ENCODE results near the gene SYF2. TPM values are rescaled to one million over a fixed set of nuclear protein-coding genes. Genes with fewer than 3 reads are reported as not detected.

The SYF2 gene
- total RNA-seq, 2 experiments from 2014 or later = 50.1 to 52.9 TPM

- no peak overlapping the region for H3K27ac Mint-ChIP-seq
- POLR2A ChIA-PET = interaction anchor here (0.6 to 1.5 kb wide), 4 partner anchors 10 to 245 kb away, joined by 3 to 5 read pairs (median 4); partner anchors contain the start of gene RSRP1
- DNase-seq = no peak
- H3K9me3 Mint-ChIP-seq = no peaks in the 10 kb centered on the region
- no peaks in the 10 kb centered on the region for H3K27me3 Mint-ChIP-seq
- no peak overlapping the region for H3K4me3 Mint-ChIP-seq
- no peak for ATAC-seq (ENCODE audit: low read depth)
- no peaks in the 10 kb centered on the region for H3K36me3 Mint-ChIP-seq
- peaks cover 4% of the 10 kb centered on the region for H3K4me1 Mint-ChIP-seq
Observed at GRCh38 chr1:25257196-25257595, 24.9 kb upstream of the SYF2 start.

- ATAC-seq (ENCODE audit: low read depth) = no peak
- H3K9me3 Mint-ChIP-seq = no peaks in the 10 kb centered on the region
- H3K4me3 Mint-ChIP-seq = no peak overlapping the region
- DNase-seq = no peak
- no peak overlapping the region for H3K27ac Mint-ChIP-seq
- no peaks in the 10 kb centered on the region for H3K36me3 Mint-ChIP-seq
- no peaks in the 10 kb centered on the region for H3K27me3 Mint-ChIP-seq
- peaks cover 4% of the 10 kb centered on the region for H3K4me1 Mint-ChIP-seq
- POLR2A ChIA-PET = interaction anchor here (1.7 kb wide), 1 partner anchor 9 kb away, joined by 13 read pairs; the partner anchor contains the start of gene RSRP1
Observed at GRCh38 chr1:25256578-25256965, 24.3 kb upstream of the SYF2 start.

- H3K27ac Mint-ChIP-seq = no peak overlapping the region
- H3K9me3 Mint-ChIP-seq = no peaks in the 10 kb centered on the region
- no peaks in the 10 kb centered on the region for H3K36me3 Mint-ChIP-seq
- peaks cover 4% of the 10 kb centered on the region for H3K4me1 Mint-ChIP-seq
- H3K4me3 Mint-ChIP-seq = no peak overlapping the region
- no peaks in the 10 kb centered on the region for H3K27me3 Mint-ChIP-seq
- DNase-seq = no peak
- POLR2A ChIA-PET = interaction anchor here (1.7 kb wide), 1 partner anchor 9 kb away, joined by 13 read pairs; the partner anchor contains the start of gene RSRP1
- ATAC-seq (ENCODE audit: low read depth) = no peak
Observed at GRCh38 chr1:25255706-25256577, 23.6 kb upstream of the SYF2 start.

- no peak overlapping the region for H3K4me3 Mint-ChIP-seq
- no peak overlapping the region for H3K27ac Mint-ChIP-seq
- H3K9me3 Mint-ChIP-seq = no peaks in the 10 kb centered on the region
- ATAC-seq (ENCODE audit: low read depth) (no peak), DNase-seq (no peak)
- H3K4me1 Mint-ChIP-seq = no peaks in the 10 kb centered on the region
- H3K27me3 Mint-ChIP-seq = no peaks in the 10 kb centered on the region
- no peaks in the 10 kb centered on the region for H3K36me3 Mint-ChIP-seq
- POLR2A ChIA-PET = interaction anchor here (0.9 kb wide), 1 partner anchor 9 kb away, joined by 3 read pairs; no protein-coding TSS in a partner anchor
Observed at GRCh38 chr1:25253911-25254310, 21.6 kb upstream of the SYF2 start.

GRCh38 chr1:25247829-25248754, 15.8 kb upstream of the SYF2 start:
- no peaks in the 10 kb centered on the region for H3K9me3 Mint-ChIP-seq
- peaks cover 30% of the 10 kb centered on the region for H3K4me1 Mint-ChIP-seq
- H3K27ac Mint-ChIP-seq = peak overlapping the region; percentile 99
- ATAC-seq (ENCODE audit: low read depth) (no peak), DNase-seq (no peak)
- POLR2A ChIA-PET = interaction anchor here (0.6 to 4.2 kb wide), 28 partner anchors 8 to 744 kb away, joined by 3 to 82 read pairs (median 4); partner anchors contain the start of genes MACO1, MTFR1L, SYF2 and TMEM50A
- H3K36me3 Mint-ChIP-seq = peaks cover 28% of the 10 kb centered on the region
- H3K4me3 Mint-ChIP-seq = peak overlapping the region; percentile 90
- no peaks in the 10 kb centered on the region for H3K27me3 Mint-ChIP-seq

GRCh38 chr1:25247024-25247828, 14.9 kb upstream of the SYF2 start, which contains the start of gene RSRP1:
Gene RSRP1 (minus strand): TSS chr1:25247454. CDS start chr1:25246963, 491 bp downstream.
- peak within 1 kb of the TSS; percentile 99 for H3K27ac Mint-ChIP-seq
- peaks cover 35% of the 10 kb centered on the region for H3K36me3 Mint-ChIP-seq
- H3K27me3 Mint-ChIP-seq = no peaks in the 10 kb centered on the region
- no peaks in the 10 kb centered on the region for H3K9me3 Mint-ChIP-seq
- POLR2A ChIA-PET = interaction anchor here (0.6 to 4.2 kb wide), 27 partner anchors 7 to 743 kb away, joined by 3 to 82 read pairs (median 3); partner anchors contain the start of genes MACO1, MTFR1L, SYF2 and TMEM50A
- peak within 1 kb of the TSS; percentile 90 for H3K4me3 Mint-ChIP-seq
- peak; percentile 100 for DNase-seq
- H3K4me1 Mint-ChIP-seq = peaks cover 35% of the 10 kb centered on the region
- ATAC-seq (ENCODE audit: low read depth) = peak; percentile 90

- POLR2A ChIA-PET = interaction anchor here (0.7 to 4.2 kb wide), 17 partner anchors 8 to 604 kb away, joined by 3 to 82 read pairs (median 5); partner anchors contain the start of genes MACO1, MTFR1L and SYF2
- Mint-ChIP-seq H3K9me3 (no peaks in the 10 kb centered on the region), H3K4me3 (peak overlapping the region; percentile 90), H3K4me1 (peaks cover 37% of the 10 kb centered on the region), H3K27me3 (no peaks in the 10 kb centered on the region), H3K27ac (peak overlapping the region; percentile 99), H3K36me3 (peaks cover 35% of the 10 kb centered on the region)
- peak; percentile 5 for ATAC-seq (ENCODE audit: low read depth)
- peak; percentile 70 for DNase-seq
Observed at GRCh38 chr1:25246600-25247023, 14.3 kb upstream of the SYF2 start.

- POLR2A ChIA-PET = interaction anchor here (0.5 to 4.2 kb wide), 7 partner anchors 10 to 1244 kb away, joined by 3 to 82 read pairs (median 8); partner anchors contain the start of genes MACO1, MTFR1L and SYF2
- DNase-seq (no peak), ATAC-seq (ENCODE audit: low read depth) (peak; percentile 12)
- Mint-ChIP-seq H3K4me1 (peaks cover 40% of the 10 kb centered on the region), H3K27ac (peak overlapping the region; percentile 99), H3K36me3 (peaks cover 35% of the 10 kb centered on the region), H3K4me3 (peak overlapping the region; percentile 90), H3K9me3 (no peaks in the 10 kb centered on the region), H3K27me3 (no peaks in the 10 kb centered on the region)
Observed at GRCh38 chr1:25245809-25246599, 13.7 kb upstream of the SYF2 start.

GRCh38 chr1:25245393-25245792, 13.1 kb upstream of the SYF2 start:
- Mint-ChIP-seq H3K4me1 (peaks cover 43% of the 10 kb centered on the region), H3K9me3 (no peaks in the 10 kb centered on the region), H3K36me3 (peaks cover 35% of the 10 kb centered on the region), H3K27me3 (no peaks in the 10 kb centered on the region), H3K4me3 (peak overlapping the region; percentile 90), H3K27ac (peak overlapping the region; percentile 35)
- DNase-seq (no peak), ATAC-seq (ENCODE audit: low read depth) (no peak)
- POLR2A ChIA-PET = interaction anchor here (0.5 to 4.2 kb wide), 4 partner anchors 9 to 1243 kb away, joined by 3 to 82 read pairs (median 7); partner anchors contain the start of genes MACO1 and SYF2

- H3K36me3 Mint-ChIP-seq = peaks cover 39% of the 10 kb centered on the region
- H3K27ac Mint-ChIP-seq = no peak overlapping the region
- DNase-seq = no peak
- H3K4me1 Mint-ChIP-seq = peaks cover 53% of the 10 kb centered on the region
- no peak for ATAC-seq (ENCODE audit: low read depth)
- H3K27me3 Mint-ChIP-seq = no peaks in the 10 kb centered on the region
- POLR2A ChIA-PET = interaction anchor here (4.2 kb wide), 1 partner anchor 11 kb away, joined by 82 read pairs; the partner anchor contains the start of gene SYF2
- H3K4me3 Mint-ChIP-seq = peak overlapping the region; percentile 55
- no peaks in the 10 kb centered on the region for H3K9me3 Mint-ChIP-seq
Observed at GRCh38 chr1:25243907-25244306, 11.6 kb upstream of the SYF2 start.

All from activated naive CD8-positive, alpha-beta T cell treated with anti-CD3 and anti-CD28 coated beads, Interleukin-2, amount 10 ng/mL, durations not matched to agents 7 days and 5 days (primary cell).